Neural cell (in vitro differentiated cells): ENCODE measurements around the gene PHB1.

Experiments
- CTCF ChIP-seq: fragments of 450-650 bp; IDR thresholded peaks from 2 replicates; pipeline ENCODE4 v1.5.1; 2014; ENCODE audit warnings: antibody characterized with exemption, mild to moderate bottlenecking, moderate library complexity; ENCODE audit not compliant: poor library complexity, severe bottlenecking
- EZH2 ChIP-seq: fragments of 200-600, 300-800 bp; shearing (Covaris generic), sonication (generic); IDR thresholded peaks from 2 replicates; pipeline ENCODE4 v1.6.1; 2014; ENCODE audit warnings: antibody characterized with exemption, low read length, borderline replicate concordance, mild to moderate bottlenecking; ENCODE audit not compliant: insufficient read depth, poor library complexity, severe bottlenecking
- RAD21 ChIP-seq: fragments of 450-650 bp; conservative IDR thresholded peaks from 2 replicates; pipeline ENCODE4 v1.6.1; 2014; ENCODE audit warnings: antibody characterized with exemption, mild to moderate bottlenecking, moderate library complexity
- TF ChIP-seq, protein P1 (sequence below): IDR thresholded peaks from 2 replicates; pipeline ENCODE4 v1.6.1; 2012; ENCODE audit warnings: borderline replicate concordance

- TF ChIP-seq, protein P1, sequence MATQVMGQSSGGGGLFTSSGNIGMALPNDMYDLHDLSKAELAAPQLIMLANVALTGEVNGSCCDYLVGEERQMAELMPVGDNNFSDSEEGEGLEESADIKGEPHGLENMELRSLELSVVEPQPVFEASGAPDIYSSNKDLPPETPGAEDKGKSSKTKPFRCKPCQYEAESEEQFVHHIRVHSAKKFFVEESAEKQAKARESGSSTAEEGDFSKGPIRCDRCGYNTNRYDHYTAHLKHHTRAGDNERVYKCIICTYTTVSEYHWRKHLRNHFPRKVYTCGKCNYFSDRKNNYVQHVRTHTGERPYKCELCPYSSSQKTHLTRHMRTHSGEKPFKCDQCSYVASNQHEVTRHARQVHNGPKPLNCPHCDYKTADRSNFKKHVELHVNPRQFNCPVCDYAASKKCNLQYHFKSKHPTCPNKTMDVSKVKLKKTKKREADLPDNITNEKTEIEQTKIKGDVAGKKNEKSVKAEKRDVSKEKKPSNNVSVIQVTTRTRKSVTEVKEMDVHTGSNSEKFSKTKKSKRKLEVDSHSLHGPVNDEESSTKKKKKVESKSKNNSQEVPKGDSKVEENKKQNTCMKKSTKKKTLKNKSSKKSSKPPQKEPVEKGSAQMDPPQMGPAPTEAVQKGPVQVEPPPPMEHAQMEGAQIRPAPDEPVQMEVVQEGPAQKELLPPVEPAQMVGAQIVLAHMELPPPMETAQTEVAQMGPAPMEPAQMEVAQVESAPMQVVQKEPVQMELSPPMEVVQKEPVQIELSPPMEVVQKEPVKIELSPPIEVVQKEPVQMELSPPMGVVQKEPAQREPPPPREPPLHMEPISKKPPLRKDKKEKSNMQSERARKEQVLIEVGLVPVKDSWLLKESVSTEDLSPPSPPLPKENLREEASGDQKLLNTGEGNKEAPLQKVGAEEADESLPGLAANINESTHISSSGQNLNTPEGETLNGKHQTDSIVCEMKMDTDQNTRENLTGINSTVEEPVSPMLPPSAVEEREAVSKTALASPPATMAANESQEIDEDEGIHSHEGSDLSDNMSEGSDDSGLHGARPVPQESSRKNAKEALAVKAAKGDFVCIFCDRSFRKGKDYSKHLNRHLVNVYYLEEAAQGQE = no peak
- TF ChIP-seq EZH2 = no peak
- TF ChIP-seq CTCF = no peak
- TF ChIP-seq RAD21 = no peak
These were observed 23.2 kb upstream of the PHB1 start for GRCh38 chr17:49437696-49438435.
